Urinary bladder (tissue), 4 donors: ENCODE data around the gene PCSK7. TPM values are rescaled to one million over a fixed set of nuclear protein-coding genes. Genes with fewer than 3 reads are reported as not detected.

ENCODE experiments used
- DNase-seq: peaks from one replicate; pipeline ENCODE4 v3.0.0-alpha.2; 2015; ENCODE audit errors: extremely low spot score
- H3K27ac ChIP-seq: one replicate; pipeline ENCODE4 v1.5.1; 2013; ENCODE audit warnings: low read depth, mild to moderate bottlenecking, moderate library complexity
- H3K36me3 ChIP-seq: one replicate; pipeline ENCODE4 v1.6.1; 2013; ENCODE audit warnings: mild to moderate bottlenecking, moderate library complexity; ENCODE audit not compliant: insufficient read depth
- H3K4me1 ChIP-seq: one replicate; pipeline ENCODE4 v1.6.1; 2013; ENCODE audit warnings: mild to moderate bottlenecking, moderate library complexity; ENCODE audit not compliant: insufficient read depth
- H3K4me3 ChIP-seq: one replicate; pipeline ENCODE4 v1.5.1; 2013; ENCODE audit warnings: low read depth, low read length
- WGBS: extraction: QIAGEN DNeasy Blood & Tissue Kit; methylation state at CpG from one replicate; pipeline ENCODE4 v1.1.7; 2013; 5-methylcytosine and 5-hydroxymethylcytosine counted together
- polyA plus RNA-seq: library from polyadenylated mRNA; stranded (reverse); fragments of 200-250 nt; gene quantifications from one replicate; pipeline ENCODE4 v1.2.3, GENCODE V29; 2013
- total RNA-seq: library from RNA; depleted of rRNA; stranded (reverse); fragments of >200 nt; gene quantifications from one replicate; pipeline ENCODE4 v1.2.3, GENCODE V29; 2014
- donor health status: healthy with polysubstance abuse.
- donor health status: healthy.

PCSK7 gene
- total and polyA plus RNA-seq, 2 donors: 23.7 to 45.6 TPM

GRCh38 chr11:117251506-117251905 is 19.6 kb upstream of the PCSK7 start:
- H3K27ac ChIP-seq: no peak overlapping the region
- 86% methylated on average over 10 of the region's 10 CpGs for WGBS
- no peak overlapping the region for H3K4me3 ChIP-seq
- no peaks in the 10 kb centered on the region for H3K4me1 ChIP-seq
- no peak for DNase-seq
- no peaks in the 10 kb centered on the region for H3K36me3 ChIP-seq

DNA sequence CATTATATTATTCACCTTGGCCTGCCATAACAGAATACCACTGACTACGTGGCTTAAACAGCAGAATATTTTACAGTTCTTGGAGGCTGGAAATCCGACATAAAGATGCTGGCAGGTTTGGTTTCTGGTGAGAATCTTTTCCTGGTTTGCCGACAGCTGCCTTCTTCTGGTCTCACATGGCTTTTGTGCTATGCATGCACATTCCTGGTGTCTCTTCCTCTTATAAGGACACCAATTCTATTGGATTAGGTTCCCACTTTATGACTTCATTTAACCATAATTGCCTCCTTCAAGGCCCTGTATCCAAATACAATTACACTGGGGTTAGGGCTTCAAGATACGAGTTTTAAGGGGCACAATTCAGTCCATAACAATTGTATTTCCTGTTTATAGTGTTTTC is 17.7 kb upstream of the PCSK7 start:
- no peaks in the 10 kb centered on the region for H3K4me1 ChIP-seq
- 86% methylated on average over 4 of the region's 4 CpGs for WGBS
- H3K27ac ChIP-seq: no peak overlapping the region
- DNase-seq: no peak
- H3K36me3 ChIP-seq: no peaks in the 10 kb centered on the region
- no peak overlapping the region for H3K4me3 ChIP-seq

DNA sequence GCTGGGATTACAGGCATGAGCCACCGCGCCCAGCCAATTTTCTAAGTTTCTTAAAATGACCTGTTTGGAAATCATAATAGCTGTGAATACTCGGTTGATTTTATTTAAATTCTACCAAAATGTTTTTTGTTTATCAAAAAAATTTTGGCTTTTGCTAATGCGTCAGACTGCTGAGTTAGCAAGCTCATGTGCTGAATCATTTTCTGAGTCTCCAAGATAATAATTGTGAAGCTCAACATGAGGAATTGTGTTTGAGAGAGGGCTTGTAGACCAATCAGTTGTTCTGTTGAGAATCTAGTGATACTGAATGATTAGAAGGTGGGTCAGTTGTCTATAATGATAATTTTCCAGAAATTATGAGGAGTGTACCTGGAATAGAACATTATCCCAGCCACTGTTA is 16.5 kb upstream of the PCSK7 start:
- no peaks in the 10 kb centered on the region for H3K36me3 ChIP-seq
- no peaks in the 10 kb centered on the region for H3K4me1 ChIP-seq
- DNase-seq: no peak
- no peak overlapping the region for H3K4me3 ChIP-seq
- no peak overlapping the region for H3K27ac ChIP-seq
- WGBS: 91% methylated on average over 4 of the region's 4 CpGs

DNA sequence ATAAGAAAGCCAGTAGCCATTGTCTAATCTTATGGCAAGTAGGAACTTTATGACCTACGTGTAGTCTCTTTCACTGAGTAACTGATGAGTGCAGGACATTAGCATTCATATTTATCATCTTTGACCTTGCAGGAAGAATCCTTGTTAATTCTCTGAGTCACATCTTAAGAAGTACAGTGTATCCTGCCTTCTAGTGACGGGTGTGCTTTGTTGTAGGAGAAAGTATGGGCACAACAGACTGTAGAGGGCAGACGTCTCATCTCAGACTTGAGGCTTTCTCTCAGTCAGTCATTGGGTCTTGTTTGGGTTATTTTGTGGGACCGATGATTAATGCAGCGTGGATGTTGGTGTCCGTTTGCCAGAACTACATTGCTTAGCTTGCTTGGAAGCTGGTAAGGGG is 7.4 kb upstream of the PCSK7 start:
- WGBS: 81% methylated on average over 6 of the region's 6 CpGs
- DNase-seq: no peak
- Histone ChIP-seq H3K36me3 (peaks cover 3% of the 10 kb centered on the region), H3K4me1 (no peaks in the 10 kb centered on the region), H3K4me3 (no peak overlapping the region), H3K27ac (no peak overlapping the region)

- 93% methylated on average over 5 of the region's 5 CpGs for WGBS
Observed at GRCh38 chr11:117238221-117238620, 6.3 kb upstream of the PCSK7 start.

GRCh38 chr11:117232911-117233409 is 1.1 kb upstream of the PCSK7 start:
- Histone ChIP-seq H3K4me1 (no peaks in the 10 kb centered on the region), H3K27ac (no peak overlapping the region), H3K4me3 (peak overlapping the region; percentile 93), H3K36me3 (no peaks in the 10 kb centered on the region)
- DNase-seq: no peak
- WGBS: 2% methylated on average over 27 of the region's 27 CpGs

More at GRCh38 chr11:117238221-117238620, 6.3 kb upstream of the PCSK7 start:
- Histone ChIP-seq H3K36me3 (peaks cover 3% of the 10 kb centered on the region), H3K4me1 (no peaks in the 10 kb centered on the region), H3K4me3 (no peak overlapping the region), H3K27ac (no peak overlapping the region)
- no peak for DNase-seq

DNA sequence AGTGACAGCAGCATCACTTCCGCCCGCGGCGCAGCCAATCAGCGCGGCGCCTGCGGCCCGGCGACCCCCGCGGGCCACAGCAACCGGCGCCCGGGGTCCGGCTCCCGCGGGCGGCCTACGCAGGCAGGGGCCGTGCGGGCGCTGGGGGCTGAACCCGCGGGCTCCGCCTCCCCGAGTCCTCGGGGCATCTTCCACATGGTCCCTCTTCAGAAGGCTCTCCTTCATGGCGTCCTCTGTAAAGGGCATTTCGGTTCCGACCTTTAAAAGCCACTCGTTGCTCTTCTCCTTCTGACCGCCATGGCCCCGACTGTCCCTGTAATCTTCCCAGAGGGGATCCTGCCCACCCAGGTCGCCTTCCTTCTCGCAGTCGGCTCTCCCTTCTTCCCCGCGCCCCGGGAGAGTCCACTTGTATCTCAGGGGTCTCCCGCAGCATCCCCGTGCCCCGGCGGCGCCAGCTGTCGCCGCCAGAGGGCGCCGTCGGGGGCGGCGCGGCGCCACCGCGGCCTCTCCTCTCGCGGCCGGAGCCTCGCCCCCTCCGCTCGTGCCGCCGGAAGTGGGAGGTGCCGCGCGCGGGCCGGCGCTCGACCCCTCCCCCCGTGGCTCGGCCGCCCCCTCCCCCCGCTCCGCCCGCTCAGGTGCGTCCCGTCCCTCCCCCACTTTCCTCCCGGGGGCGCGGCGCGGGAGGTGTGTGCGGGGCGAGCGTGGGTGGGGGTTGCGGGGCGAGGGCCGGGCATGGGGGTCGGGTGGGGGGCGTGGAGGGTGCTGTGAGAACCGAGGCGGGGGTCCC is 412 bp upstream of the PCSK7 start, which contains the start of gene RNF214:
Gene RNF214 (plus strand): TSS at position 580 of the 787 bp plus-strand sequence. CDS start 1,602 bp downstream, outside the sequence.
- no peaks in the 10 kb centered on the region for H3K4me1 ChIP-seq
- peak; percentile 43 for DNase-seq
- peak within 1 kb of the TSS; percentile 94 for H3K27ac ChIP-seq
- peak within 1 kb of the TSS; percentile 93 for H3K4me3 ChIP-seq
- H3K36me3 ChIP-seq: no peaks in the 10 kb centered on the region
- WGBS: 1% methylated on average over 92 of the region's 94 CpGs

DNA sequence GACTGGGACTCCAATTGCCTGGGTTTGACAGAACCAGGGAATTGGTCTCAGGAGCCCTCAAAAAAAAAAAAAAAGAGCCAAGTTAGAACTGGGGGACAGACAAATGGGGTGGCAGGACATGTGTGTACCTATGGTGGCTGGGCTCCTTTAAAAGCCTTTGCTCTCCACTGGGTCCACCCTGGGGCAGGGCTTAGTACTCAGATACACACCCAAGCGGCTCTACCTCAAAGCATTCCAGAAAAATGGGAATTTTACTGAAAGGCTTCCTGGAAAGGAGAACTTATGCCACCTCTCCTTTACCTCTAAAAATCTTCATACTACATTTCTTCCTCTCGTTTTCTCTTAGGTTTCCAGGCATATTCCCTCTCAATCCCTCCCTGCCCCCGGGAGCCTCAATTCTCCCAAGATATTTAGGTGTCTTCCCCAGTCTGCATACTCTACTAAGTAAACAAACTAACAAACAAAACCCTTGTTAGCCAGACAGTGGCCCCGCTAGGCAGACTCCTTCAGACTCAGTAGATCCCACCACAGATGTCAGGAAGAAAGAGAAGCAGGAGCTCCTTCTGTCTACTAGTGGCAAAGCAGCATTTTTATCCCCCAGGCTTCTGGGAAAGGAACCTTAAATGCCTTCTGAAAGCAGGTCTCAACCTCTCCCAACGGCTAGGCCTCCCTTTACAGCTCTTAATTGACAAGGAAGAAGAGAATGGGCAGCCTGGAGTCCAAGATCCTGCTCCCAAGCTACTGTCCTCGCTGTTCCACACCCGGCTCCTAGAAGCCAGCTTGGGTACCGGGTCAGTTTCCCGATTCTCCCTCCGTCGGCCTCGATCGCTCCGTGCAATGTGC is 653 bp downstream of the PCSK7 start:
- Histone ChIP-seq H3K4me1 (no peaks in the 10 kb centered on the region), H3K4me3 (peak overlapping the region; percentile 93), H3K36me3 (no peaks in the 10 kb centered on the region), H3K27ac (peak overlapping the region; percentile 94)
- WGBS: 9% methylated on average over 14 of the region's 14 CpGs
- no peak for DNase-seq

DNA sequence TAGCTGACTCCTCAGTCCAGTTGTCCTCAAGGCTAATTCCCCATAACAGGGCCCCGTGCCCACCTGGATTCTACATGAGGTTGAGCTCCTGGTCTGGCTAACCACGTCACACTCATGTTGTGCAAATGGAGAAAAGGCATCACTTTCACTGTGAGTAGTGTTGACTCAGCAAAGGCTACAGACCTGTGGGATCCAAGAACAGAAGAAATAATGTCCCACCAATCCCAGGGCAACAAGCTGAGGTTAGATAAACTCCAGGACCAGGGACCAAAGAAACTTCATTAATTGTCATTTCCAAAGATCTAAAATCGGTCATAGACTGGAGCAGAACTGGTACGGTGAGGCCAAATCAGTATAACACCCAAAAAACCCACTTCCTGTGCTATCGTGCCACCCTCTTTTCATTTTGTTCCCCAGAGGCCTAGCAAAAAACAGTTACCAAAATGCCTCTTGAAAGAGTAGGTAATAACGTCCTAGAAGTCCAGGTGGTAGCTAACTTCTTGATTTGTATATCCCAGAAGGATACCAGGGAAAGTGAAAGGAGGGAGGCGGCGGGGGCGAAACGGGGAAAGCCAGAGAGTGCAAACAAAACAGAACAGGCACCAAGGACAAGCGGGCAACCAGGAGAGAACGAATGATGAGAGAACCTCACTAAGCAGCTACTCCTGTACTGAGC is 1.4 kb downstream of the PCSK7 start:
- Histone ChIP-seq H3K4me1 (no peaks in the 10 kb centered on the region), H3K4me3 (no peak overlapping the region)

GRCh38 chr11:117229931-117230285 is 2.0 kb downstream of the PCSK7 start:
- H3K4me1 ChIP-seq: no peaks in the 10 kb centered on the region
- no peak overlapping the region for H3K4me3 ChIP-seq
- no peak for DNase-seq
- no peaks in the 10 kb centered on the region for H3K36me3 ChIP-seq
- H3K27ac ChIP-seq: no peak overlapping the region
- 82% methylated on average over 5 of the region's 5 CpGs for WGBS

More for the DNA sequence above, 1.4 kb downstream of the PCSK7 start:
- 76% methylated on average over 12 of the region's 12 CpGs for WGBS
- DNase-seq: no peak
- Histone ChIP-seq H3K27ac (no peak overlapping the region), H3K36me3 (no peaks in the 10 kb centered on the region)

DNA sequence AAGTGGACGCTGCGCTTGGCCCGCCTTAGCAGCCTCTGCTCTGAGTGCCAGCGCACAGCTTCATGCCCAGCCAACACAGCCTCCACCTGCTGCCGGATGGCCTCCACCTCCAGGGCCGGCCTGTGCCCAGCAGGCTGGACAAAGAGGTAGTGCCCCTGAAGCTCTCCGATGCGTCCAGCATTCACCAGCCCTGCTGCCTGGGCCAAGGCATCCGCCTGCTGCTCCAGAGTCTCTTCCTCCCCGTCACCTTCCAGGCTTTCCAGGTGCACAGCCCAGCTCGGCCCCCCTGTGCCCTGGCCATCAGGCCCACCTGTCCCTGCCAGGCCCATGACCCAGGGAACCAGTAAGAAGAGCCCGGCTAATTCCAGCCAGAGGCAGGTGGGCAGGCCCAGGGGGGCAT is 2.5 kb downstream of the PCSK7 start:
- H3K4me3 ChIP-seq: no peak overlapping the region
- no peaks in the 10 kb centered on the region for H3K36me3 ChIP-seq
- no peaks in the 10 kb centered on the region for H3K4me1 ChIP-seq
- DNase-seq: no peak
- no peak overlapping the region for H3K27ac ChIP-seq
- WGBS: 95% methylated on average over 12 of the region's 12 CpGs

- 92% methylated on average over 11 of the region's 11 CpGs for WGBS
- DNase-seq: no peak
- no peak overlapping the region for H3K27ac ChIP-seq
- no peak overlapping the region for H3K4me3 ChIP-seq
- no peaks in the 10 kb centered on the region for H3K4me1 ChIP-seq
- no peaks in the 10 kb centered on the region for H3K36me3 ChIP-seq
Observed at GRCh38 chr11:117228091-117228490, 3.8 kb downstream of the PCSK7 start.
